H9 (cell line): ENCODE results near the gene PDE1C. TPM values are rescaled to one million over a fixed set of nuclear protein-coding genes. Genes with fewer than 3 reads are reported as not detected.

Experiments
- DNase-seq: peaks from one replicate; pipeline ENCODE4 v3.0.0-alpha.2; 2017
- H2AFZ ChIP-seq: one replicate; pipeline ENCODE4 v1.6.1; 2013; ENCODE audit warnings: mild to moderate bottlenecking, low read length, control low read depth, moderate library complexity
- H2AK5ac ChIP-seq: 2 replicates; pipeline ENCODE4 v1.6.1; 2013; ENCODE audit warnings: low read length, control low read depth, mixed read lengths; ENCODE audit not compliant: insufficient read length
- H2BK120ac ChIP-seq: one replicate; pipeline ENCODE4 v1.6.1; 2013; ENCODE audit warnings: low read depth, mild to moderate bottlenecking, low read length, control low read depth, inconsistent platforms; ENCODE audit not compliant: poor library complexity, severe bottlenecking
- H2BK12ac ChIP-seq: 2 replicates; pipeline ENCODE4 v1.6.1; 2013; ENCODE audit warnings: low read length, control low read depth, mixed read lengths, low read depth; ENCODE audit not compliant: insufficient read length
- H2BK15ac ChIP-seq: 2 replicates; pipeline ENCODE4 v1.6.1; 2013; ENCODE audit warnings: low read depth, low read length, control low read depth
- H2BK20ac ChIP-seq: one replicate; pipeline ENCODE4 v1.6.1; 2013; ENCODE audit warnings: low read depth, mild to moderate bottlenecking, low read length, control low read depth, inconsistent platforms; ENCODE audit not compliant: poor library complexity, severe bottlenecking
- H2BK5ac ChIP-seq: 2 replicates; pipeline ENCODE4 v1.6.1; 2013; ENCODE audit warnings: low read length, control low read depth, mixed read lengths; ENCODE audit not compliant: insufficient read length
- H3K14ac ChIP-seq: 2 replicates; pipeline ENCODE4 v1.6.1; 2013; ENCODE audit warnings: low read length, control low read depth; ENCODE audit not compliant: insufficient read depth
- H3K18ac ChIP-seq: 2 replicates; pipeline ENCODE4 v1.6.1; 2013; ENCODE audit warnings: low read depth, mild to moderate bottlenecking, mixed read lengths, low read length, control low read depth; ENCODE audit not compliant: insufficient read length
- H3K23ac ChIP-seq: 2 replicates; pipeline ENCODE4 v1.6.1; 2013; ENCODE audit warnings: low read length, control low read depth, mixed read lengths, low read depth; ENCODE audit not compliant: insufficient read length
- H3K23me2 ChIP-seq: 2 replicates; pipeline ENCODE4 v1.6.1; 2013; ENCODE audit warnings: low read depth, mild to moderate bottlenecking, mixed read lengths, low read length, control low read depth; ENCODE audit not compliant: insufficient read length, poor library complexity, severe bottlenecking
- H3K27ac ChIP-seq: 2 replicates; pipeline ENCODE4 v1.5.1; 2013; ENCODE audit warnings: low read length, control low read depth, mixed read lengths, low read depth; ENCODE audit not compliant: insufficient read length
- H3K27me3 ChIP-seq: 2 replicates; pipeline ENCODE4 v1.6.1; 2013; ENCODE audit warnings: low read length, control low read depth, inconsistent platforms; ENCODE audit not compliant: insufficient read depth
- H3K4ac ChIP-seq: 2 replicates; pipeline ENCODE4 v1.6.1; 2013; ENCODE audit warnings: low read depth, mild to moderate bottlenecking, control low read depth, inconsistent platforms, low read length, moderate library complexity
- H3K4me1 ChIP-seq: 2 replicates; pipeline ENCODE4 v1.6.1; 2013; ENCODE audit warnings: low read length, control low read depth, inconsistent platforms; ENCODE audit not compliant: insufficient read depth
- H3K4me2 ChIP-seq: 2 replicates; pipeline ENCODE4 v1.6.1; 2013; ENCODE audit warnings: low read length, control low read depth, mixed read lengths; ENCODE audit not compliant: insufficient read length, insufficient read depth
- H3K56ac ChIP-seq: 2 replicates; pipeline ENCODE4 v1.6.1; 2013; ENCODE audit warnings: low read depth, mild to moderate bottlenecking, mixed read lengths, low read length, control low read depth; ENCODE audit not compliant: insufficient read length
- H3K79me1 ChIP-seq: 2 replicates; pipeline ENCODE4 v1.6.1; 2013; ENCODE audit warnings: low read depth, mild to moderate bottlenecking, moderate library complexity, low read length, control low read depth, inconsistent platforms; ENCODE audit not compliant: insufficient read depth, poor library complexity, severe bottlenecking
- H3K79me2 ChIP-seq: 2 replicates; pipeline ENCODE4 v1.6.1; 2013; ENCODE audit warnings: low read length, control low read depth, inconsistent platforms; ENCODE audit not compliant: insufficient read depth
- H3K9ac ChIP-seq: 2 replicates; pipeline ENCODE4 v1.6.1; 2013; ENCODE audit warnings: low read length, control low read depth, mixed read lengths; ENCODE audit not compliant: insufficient read length; ENCODE audit errors: extremely low read depth
- H3K9me3 ChIP-seq: one replicate; pipeline ENCODE4 v1.6.1; 2013; ENCODE audit warnings: low read depth, low read length, inconsistent platforms; ENCODE audit not compliant: control insufficient read depth
- H3T11ph ChIP-seq: one replicate; pipeline ENCODE4 v1.6.1; 2013; ENCODE audit warnings: mild to moderate bottlenecking, low read length, control low read depth, inconsistent platforms
- H4K20me1 ChIP-seq: one replicate; pipeline ENCODE4 v1.6.1; 2013; ENCODE audit not compliant: control insufficient read depth, insufficient read length, insufficient read depth
- H4K5ac ChIP-seq: 2 replicates; pipeline ENCODE4 v1.6.1; 2013; ENCODE audit warnings: low read depth, mild to moderate bottlenecking, mixed read lengths, low read length, control low read depth; ENCODE audit not compliant: insufficient read length
- H4K8ac ChIP-seq: replicated peaks from 2 replicates; pipeline ENCODE4 v1.6.1; 2013; ENCODE audit warnings: low read length, control low read depth, mixed read lengths, low read depth; ENCODE audit not compliant: insufficient read length
- H4K91ac ChIP-seq: 2 replicates; pipeline ENCODE4 v1.6.1; 2013; ENCODE audit warnings: low read depth, mild to moderate bottlenecking, moderate library complexity, mixed read lengths, low read length, control low read depth; ENCODE audit not compliant: insufficient read length
- H3K27ac Mint-ChIP-seq, 3 experiments: 2 replicates in 2 of 3; 3 replicates in 1 of 3; pipeline ENCODE4 v1.8.0; 2020 to 2021; ENCODE audit warnings: mixed read lengths in 3 of 3, mild to moderate bottlenecking in 1 of 3, moderate library complexity in 1 of 3
- H3K27me3 Mint-ChIP-seq: 2 replicates; pipeline ENCODE4 v1.8.0; 2021; ENCODE audit warnings: low read depth, mild to moderate bottlenecking, moderate library complexity, mixed read lengths
- H3K36me3 Mint-ChIP-seq, 3 experiments: 2 replicates in 2 of 3; 3 replicates in 1 of 3; pipeline ENCODE4 v1.8.0; 2020 to 2021; ENCODE audit warnings: low read depth in 3 of 3, mixed read lengths in 3 of 3; ENCODE audit not compliant: insufficient read depth in 1 of 3
- H3K4me1 Mint-ChIP-seq, 2 experiments: 2 replicates each; pipeline ENCODE4 v1.8.0; 2020; ENCODE audit warnings: mixed read lengths in 2 of 2
- H3K4me3 Mint-ChIP-seq, 2 experiments: 2 replicates in 1 of 2; 3 replicates in 1 of 2; pipeline ENCODE4 v1.8.0; 2020 to 2021; ENCODE audit warnings: mild to moderate bottlenecking in 2 of 2, mixed read lengths in 2 of 2, moderate library complexity in 1 of 2
- H3K9me3 Mint-ChIP-seq, 2 experiments: 2 replicates in 1 of 2; 3 replicates in 1 of 2; pipeline ENCODE4 v1.8.0; 2020; ENCODE audit warnings: mild to moderate bottlenecking in 2 of 2, mixed read lengths in 2 of 2, moderate library complexity in 1 of 2
- WGBS: extraction: QIAGEN DNeasy Blood & Tissue Kit; methylation state at CpG from one replicate; pipeline ENCODE4 v1.1.7; 2013; ENCODE audit warnings: missing lambda C conversion rate, low lambda C conversion rate, mixed read lengths; ENCODE audit not compliant: insufficient read length; ENCODE audit errors: extremely low coverage; 5-methylcytosine and 5-hydroxymethylcytosine counted together
- total RNA-seq: library from RNA; stranded (reverse); gene quantifications from 2 replicates; pipeline ENCODE4 v1.2.1, GENCODE V29; 2021
- TF ChIP-seq, protein P1 (sequence below): fragments of 200-600 bp; sonication (generic); conservative IDR thresholded peaks from 3 replicates; pipeline ENCODE4 v1.8.0; 2021; ENCODE audit warnings: antibody characterized with exemption, mild to moderate bottlenecking

The PDE1C gene
- total RNA-seq, 1 experiment from 2014 or later = 0.17 TPM

DNA sequence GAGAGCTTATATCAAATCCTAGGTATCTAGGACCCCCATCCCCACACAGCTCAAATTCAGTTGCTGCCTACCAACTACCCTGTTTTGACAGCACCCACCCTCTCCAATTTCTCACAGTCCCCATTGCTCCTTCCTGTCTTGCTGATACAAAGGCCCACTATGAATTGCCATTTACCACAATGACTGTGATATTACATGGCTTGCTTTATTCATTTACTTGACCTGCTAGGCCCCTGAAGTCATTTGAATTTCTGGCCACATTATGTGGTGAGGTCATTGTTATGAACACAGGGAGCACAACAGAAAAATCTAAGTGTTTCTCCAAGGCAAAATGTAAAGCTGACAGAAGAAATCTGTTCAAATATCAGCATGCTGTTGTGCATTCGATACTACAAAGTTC is 281.8 kb downstream of the PDE1C start:
- Histone ChIP-seq H3K4ac (no peak overlapping the region), H4K5ac (no peak overlapping the region), H3K27ac (no peak overlapping the region), H3K23me2 (no peaks in the 10 kb centered on the region), H4K91ac (no peak overlapping the region), H2BK15ac (no peak overlapping the region; the same call in 1 of the 2 replicates), H3K14ac (no peak overlapping the region), H3K27me3 (no peaks in the 10 kb centered on the region), H2BK20ac (no peak overlapping the region), H3K79me2 (no peaks in the 10 kb centered on the region), H3K9me3 (no peaks in the 10 kb centered on the region), H3T11ph (no peak overlapping the region), H4K8ac (no peak overlapping the region), H3K56ac (no peak overlapping the region), H3K23ac (no peak overlapping the region), H2AK5ac (no peak overlapping the region), H3K79me1 (no peaks in the 10 kb centered on the region), H2AFZ (no peak overlapping the region), H2BK12ac (no peak overlapping the region), H3K9ac (no peak overlapping the region), H3K4me2 (no peak overlapping the region), H2BK120ac (no peak overlapping the region), H3K18ac (no peak overlapping the region), H3K4me1 (no peaks in the 10 kb centered on the region), H2BK5ac (no peak overlapping the region), H4K20me1 (no peaks in the 10 kb centered on the region)
- H3K9me3 Mint-ChIP-seq = no peaks in the 10 kb centered on the region
- no CpG with 5 or more reads among the region's 1 CpG for WGBS
- no peak for DNase-seq
- H3K36me3 Mint-ChIP-seq = no peaks in the 10 kb centered on the region
- no peak overlapping the region for H3K27ac Mint-ChIP-seq
- TF ChIP-seq, protein P1, sequence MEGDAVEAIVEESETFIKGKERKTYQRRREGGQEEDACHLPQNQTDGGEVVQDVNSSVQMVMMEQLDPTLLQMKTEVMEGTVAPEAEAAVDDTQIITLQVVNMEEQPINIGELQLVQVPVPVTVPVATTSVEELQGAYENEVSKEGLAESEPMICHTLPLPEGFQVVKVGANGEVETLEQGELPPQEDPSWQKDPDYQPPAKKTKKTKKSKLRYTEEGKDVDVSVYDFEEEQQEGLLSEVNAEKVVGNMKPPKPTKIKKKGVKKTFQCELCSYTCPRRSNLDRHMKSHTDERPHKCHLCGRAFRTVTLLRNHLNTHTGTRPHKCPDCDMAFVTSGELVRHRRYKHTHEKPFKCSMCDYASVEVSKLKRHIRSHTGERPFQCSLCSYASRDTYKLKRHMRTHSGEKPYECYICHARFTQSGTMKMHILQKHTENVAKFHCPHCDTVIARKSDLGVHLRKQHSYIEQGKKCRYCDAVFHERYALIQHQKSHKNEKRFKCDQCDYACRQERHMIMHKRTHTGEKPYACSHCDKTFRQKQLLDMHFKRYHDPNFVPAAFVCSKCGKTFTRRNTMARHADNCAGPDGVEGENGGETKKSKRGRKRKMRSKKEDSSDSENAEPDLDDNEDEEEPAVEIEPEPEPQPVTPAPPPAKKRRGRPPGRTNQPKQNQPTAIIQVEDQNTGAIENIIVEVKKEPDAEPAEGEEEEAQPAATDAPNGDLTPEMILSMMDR = no peak
- no peak overlapping the region for H3K4me3 Mint-ChIP-seq
- H3K4me1 Mint-ChIP-seq = no peaks in the 10 kb centered on the region
- peaks cover 94% of the 10 kb centered on the region for H3K27me3 Mint-ChIP-seq
